ENCODE data around the gene CAPN9. TPM values are rescaled to one million over a fixed set of nuclear protein-coding genes. Genes with fewer than 3 reads are reported as not detected.

The CAPN9 gene
- total and polyA plus RNA-seq, 2 donors from 2014 or later: 0.41 TPM; not detected in 1

DNA sequence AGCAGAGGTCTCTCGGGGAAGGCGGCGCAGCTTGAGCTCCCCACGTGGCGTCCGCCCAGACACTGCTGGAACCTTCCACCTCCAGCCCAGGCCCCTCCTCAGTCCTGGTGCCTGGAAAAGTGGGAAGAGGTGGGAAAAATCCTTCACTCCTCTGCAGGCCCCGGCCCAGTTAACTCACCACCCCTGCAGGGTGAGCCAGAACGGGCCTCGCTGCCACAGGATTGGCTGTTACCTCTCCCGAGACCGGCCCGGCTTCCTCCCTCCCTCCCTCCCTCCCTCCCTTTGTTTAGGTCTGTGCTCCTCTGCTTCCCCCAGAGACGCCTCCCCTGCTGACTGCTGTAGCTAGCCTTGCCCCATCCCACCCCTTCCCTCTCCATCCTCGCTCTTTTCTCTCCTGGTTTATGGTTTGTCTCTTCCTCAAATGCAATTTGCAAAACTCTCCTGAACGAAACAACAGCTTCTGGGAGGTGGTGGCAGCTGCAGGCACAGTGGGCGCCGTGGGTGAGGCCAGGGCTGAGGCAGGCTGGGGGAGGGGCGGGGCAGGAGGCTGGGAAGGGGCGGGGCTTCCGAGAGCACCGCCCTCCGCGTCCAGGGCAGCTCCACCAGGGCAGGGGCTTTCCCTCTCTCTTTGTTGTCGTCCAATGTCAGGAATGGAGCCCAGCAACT is 6.5 kb downstream of the CAPN9 start:
- no peak overlapping the region for H3K9ac ChIP-seq (ENCODE audit: low read length in 3 of 3)
- H3K4me1 ChIP-seq (ENCODE audit: control insufficient read depth in 2 of 3, insufficient read depth in 2 of 3, low read depth in 1 of 3, low read length in 3 of 3): peaks cover 0 to 3% (median 2%) of the 10 kb centered on the region in 3 donors
- H3K36me3 ChIP-seq (ENCODE audit: control insufficient read depth in 2 of 3, insufficient read depth in 3 of 3, low read length in 3 of 3): no peaks in the 10 kb centered on the region
- no peaks in the 10 kb centered on the region for H3K9me3 ChIP-seq (ENCODE audit: control insufficient read depth in 2 of 3, insufficient read depth in 1 of 3, low read length in 3 of 3)
- FAIRE-seq (no peak), DNase-seq (peak in 4 of 5 donors; percentile 66 to 83 (median 78))
- TF ChIP-seq, protein P1, sequence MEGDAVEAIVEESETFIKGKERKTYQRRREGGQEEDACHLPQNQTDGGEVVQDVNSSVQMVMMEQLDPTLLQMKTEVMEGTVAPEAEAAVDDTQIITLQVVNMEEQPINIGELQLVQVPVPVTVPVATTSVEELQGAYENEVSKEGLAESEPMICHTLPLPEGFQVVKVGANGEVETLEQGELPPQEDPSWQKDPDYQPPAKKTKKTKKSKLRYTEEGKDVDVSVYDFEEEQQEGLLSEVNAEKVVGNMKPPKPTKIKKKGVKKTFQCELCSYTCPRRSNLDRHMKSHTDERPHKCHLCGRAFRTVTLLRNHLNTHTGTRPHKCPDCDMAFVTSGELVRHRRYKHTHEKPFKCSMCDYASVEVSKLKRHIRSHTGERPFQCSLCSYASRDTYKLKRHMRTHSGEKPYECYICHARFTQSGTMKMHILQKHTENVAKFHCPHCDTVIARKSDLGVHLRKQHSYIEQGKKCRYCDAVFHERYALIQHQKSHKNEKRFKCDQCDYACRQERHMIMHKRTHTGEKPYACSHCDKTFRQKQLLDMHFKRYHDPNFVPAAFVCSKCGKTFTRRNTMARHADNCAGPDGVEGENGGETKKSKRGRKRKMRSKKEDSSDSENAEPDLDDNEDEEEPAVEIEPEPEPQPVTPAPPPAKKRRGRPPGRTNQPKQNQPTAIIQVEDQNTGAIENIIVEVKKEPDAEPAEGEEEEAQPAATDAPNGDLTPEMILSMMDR (IDR thresholded peaks at IDR 0.05; ENCODE audit: borderline replicate concordance, extremely low read depth, insufficient read depth): no peak
- no peak overlapping the region for H3K27ac ChIP-seq (ENCODE audit: low read depth in 2 of 2, low read length in 2 of 2)
- intact Hi-C loops (cut with DNase I): no loop called here
- H3K27me3 ChIP-seq (ENCODE audit: control insufficient read depth, insufficient read depth, low read length): no peaks in the 10 kb centered on the region
- H3K4me3 ChIP-seq (ENCODE audit: low read length in 3 of 3): no peak overlapping the region

DNA sequence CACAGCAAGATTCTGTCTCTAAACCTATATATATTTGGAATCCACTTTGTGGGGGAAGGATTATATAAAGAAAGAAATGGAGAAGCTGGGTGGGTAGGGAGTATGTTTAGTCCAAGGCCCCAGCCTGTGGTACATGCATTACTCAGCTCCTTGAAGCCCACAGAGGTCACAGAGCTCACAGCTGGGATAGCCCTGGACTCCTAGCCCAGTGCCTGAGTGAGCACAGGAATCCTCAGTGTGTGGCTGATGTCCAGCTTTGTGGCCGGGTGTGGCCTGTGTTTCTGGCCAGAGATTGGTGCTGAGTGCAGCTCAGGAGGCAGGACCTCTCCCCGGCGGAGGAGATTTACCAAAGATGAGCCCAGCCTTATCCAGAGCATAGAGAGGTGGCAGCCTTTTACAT is 7.6 kb downstream of the CAPN9 start:
- Histone ChIP-seq H3K9me3 (ENCODE audit: control insufficient read depth in 2 of 3, insufficient read depth in 1 of 3, low read length in 3 of 3) (no peaks in the 10 kb centered on the region), H3K36me3 (ENCODE audit: control insufficient read depth in 2 of 3, insufficient read depth in 3 of 3, low read length in 3 of 3) (no peaks in the 10 kb centered on the region), H3K27me3 (ENCODE audit: control insufficient read depth, insufficient read depth, low read length) (no peaks in the 10 kb centered on the region), H3K4me1 (ENCODE audit: control insufficient read depth in 2 of 3, insufficient read depth in 2 of 3, low read depth in 1 of 3, low read length in 3 of 3) (peaks cover 0 to 3% (median 2%) of the 10 kb centered on the region in 3 donors), H3K27ac (ENCODE audit: low read depth in 2 of 2, low read length in 2 of 2) (no peak overlapping the region), H3K4me3 (ENCODE audit: low read length in 3 of 3) (no peak overlapping the region), H3K9ac (ENCODE audit: low read length in 3 of 3) (no peak overlapping the region)
- TF ChIP-seq, protein P1 (IDR thresholded peaks at IDR 0.05; ENCODE audit: borderline replicate concordance, extremely low read depth, insufficient read depth): no peak
- intact Hi-C loops (cut with DNase I): no loop called here
- DNase-seq (no peak), FAIRE-seq (no peak)

DNA sequence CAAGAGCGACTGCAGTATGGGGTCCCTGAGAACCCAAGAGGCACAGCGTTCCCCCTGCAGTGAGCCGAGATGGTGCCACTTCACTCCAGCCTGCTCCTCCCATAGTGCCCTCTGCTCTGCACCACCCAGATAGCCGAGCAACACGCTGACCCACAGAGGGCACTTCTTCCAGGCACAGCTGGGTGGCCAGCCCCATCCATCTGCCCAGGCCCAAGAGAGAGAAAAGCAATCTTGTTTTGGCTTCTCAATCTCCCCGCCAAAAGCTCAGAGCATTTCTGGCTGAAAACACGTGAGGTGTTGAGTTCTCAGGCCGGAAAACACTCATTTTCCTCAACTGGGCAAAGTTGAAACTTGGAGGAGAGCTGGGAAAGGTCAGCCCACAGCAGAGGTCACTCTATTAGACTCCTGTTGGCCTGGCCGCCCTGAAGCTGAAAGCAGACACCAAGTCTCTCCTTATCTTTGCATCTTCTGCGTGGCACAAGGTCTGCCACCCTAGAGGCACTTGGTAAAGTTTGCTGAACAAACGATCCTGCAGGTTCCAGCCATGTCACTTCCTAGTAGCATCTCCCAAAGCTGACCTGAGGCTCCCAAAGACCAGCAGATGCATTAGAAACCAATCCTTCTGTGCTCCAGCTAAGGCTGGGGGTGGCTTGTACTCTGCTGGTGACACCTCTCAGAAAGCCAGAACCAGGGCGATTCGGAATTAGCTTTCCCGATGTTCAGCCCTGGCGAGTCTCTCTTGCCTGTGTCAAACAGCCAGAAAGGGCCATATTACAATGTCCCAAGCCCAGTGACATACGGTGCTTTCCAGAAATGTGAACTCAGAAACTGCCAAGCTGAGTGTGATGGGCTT is 10.9 kb downstream of the CAPN9 start:
- FAIRE-seq: no peak
- Histone ChIP-seq H3K4me3 (ENCODE audit: low read length in 3 of 3) (no peak overlapping the region), H3K36me3 (ENCODE audit: control insufficient read depth in 2 of 3, insufficient read depth in 3 of 3, low read length in 3 of 3) (no peaks in the 10 kb centered on the region), H3K4me1 (ENCODE audit: control insufficient read depth in 2 of 3, insufficient read depth in 2 of 3, low read depth in 1 of 3, low read length in 3 of 3) (no peaks in the 10 kb centered on the region), H3K9ac (ENCODE audit: low read length in 3 of 3) (no peak overlapping the region), H3K9me3 (ENCODE audit: control insufficient read depth in 2 of 3, insufficient read depth in 1 of 3, low read length in 3 of 3) (no peaks in the 10 kb centered on the region), H3K27ac (ENCODE audit: low read depth in 2 of 2, low read length in 2 of 2) (no peak overlapping the region), H3K27me3 (ENCODE audit: control insufficient read depth, insufficient read depth, low read length) (no peaks in the 10 kb centered on the region)
- intact Hi-C loops (cut with DNase I): no loop called here
- TF ChIP-seq, protein P1 (IDR thresholded peaks at IDR 0.05; ENCODE audit: borderline replicate concordance, extremely low read depth, insufficient read depth): no peak
- no peak for DNase-seq
